ENCODE data around the gene ARHGEF7.

ARHGEF7 gene

DNA sequence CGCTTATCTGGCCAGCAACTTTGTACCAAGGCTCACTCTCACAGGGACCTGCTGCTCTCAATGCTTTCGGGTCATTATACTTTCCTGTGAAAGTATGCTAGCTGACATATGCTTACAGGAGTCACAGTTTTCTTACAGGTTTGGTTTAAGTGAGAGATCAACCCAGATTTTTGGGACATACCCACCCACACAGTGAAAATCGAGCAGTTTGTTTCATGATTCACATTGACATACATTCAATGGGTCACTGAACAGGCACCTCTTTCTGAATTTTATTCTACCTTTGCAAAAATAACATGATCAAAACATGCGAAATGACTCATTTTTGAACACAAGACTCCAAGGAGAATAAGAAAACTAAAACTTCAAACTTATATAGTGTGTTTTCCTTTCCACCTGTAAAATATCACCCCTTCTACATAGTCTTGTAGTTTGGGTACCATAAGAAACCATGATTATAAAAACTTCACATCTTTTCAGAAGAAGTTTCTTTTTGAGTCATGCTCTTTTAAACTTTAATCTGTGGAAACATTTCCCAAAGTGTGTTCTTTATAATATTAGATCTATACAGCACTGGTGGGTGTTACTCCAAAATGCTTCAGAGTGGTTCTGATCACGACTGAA, 161.0 kb downstream of the ARHGEF7 start:
- no peak for DNase-seq (ENCODE audit: low read depth, low spot score)

DNA sequence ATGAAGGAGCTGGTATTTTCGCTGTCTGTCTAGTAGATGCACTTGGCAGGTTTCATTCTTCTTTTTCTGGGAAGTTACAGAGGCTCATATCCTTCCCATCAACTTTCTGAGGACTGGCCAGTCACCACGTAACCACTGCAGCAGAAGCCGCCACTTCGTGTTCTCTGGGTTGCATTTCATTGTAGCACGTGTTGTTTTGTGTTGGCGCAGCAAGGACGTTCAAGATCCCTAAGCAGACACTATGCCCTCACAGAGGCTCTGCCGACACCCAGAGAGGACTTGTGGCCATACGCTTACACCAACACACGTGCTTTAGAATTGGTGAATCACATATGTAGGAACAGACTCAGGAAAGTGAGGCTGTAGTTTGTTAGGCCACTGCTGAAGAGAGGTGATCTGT, 163.1 kb downstream of the ARHGEF7 start:
- DNase-seq (ENCODE audit: low read depth, low spot score), result no peak

DNA sequence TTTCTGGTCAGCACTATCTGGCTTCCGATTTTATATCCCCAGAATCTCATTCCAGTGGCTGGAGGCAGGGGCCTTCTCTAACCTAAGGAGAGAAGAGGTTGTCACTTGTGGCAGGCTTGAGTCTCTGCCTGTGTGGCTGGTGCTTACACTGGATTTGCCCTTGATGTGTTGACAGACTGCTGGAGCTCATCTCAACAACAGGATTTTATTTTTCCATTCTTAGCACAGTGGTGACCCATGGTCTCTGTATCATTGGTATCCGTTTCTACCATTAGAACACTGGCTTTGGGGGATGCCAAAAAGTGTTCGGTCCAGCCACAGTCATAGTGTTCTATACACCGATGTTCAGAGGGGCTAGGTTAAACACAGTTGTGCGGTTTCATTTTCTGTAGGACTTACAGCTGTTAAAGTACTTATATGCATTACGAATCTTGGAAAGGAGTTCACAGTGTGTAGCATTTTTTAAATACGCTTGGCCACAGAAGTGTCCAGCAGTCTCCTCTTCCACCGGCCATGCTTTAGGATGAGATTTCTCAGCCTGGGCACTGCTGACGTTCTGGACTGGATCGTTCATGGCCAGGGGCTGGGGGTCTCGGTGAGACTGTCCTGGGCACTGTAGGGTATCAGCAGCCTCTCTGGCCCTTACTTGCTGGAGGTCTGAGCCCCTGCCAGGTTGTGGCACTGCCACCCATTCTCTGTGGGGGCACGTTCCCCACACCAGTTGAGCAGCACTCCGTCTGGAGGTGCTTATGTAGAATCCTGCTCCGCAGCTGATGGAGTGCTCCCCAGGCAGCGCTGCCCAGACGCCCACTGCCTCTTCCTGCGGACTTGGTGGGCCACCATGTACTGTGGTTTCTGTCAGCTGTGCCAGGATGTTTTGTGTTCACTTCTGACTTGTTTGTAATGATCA, 163.9 kb downstream of the ARHGEF7 start:
- no peak for DNase-seq (ENCODE audit: low read depth, low spot score)

GRCh38 chr13:111280226-111280625, 165.1 kb downstream of the ARHGEF7 start:
- no peak for DNase-seq (ENCODE audit: low read depth, low spot score)

DNA sequence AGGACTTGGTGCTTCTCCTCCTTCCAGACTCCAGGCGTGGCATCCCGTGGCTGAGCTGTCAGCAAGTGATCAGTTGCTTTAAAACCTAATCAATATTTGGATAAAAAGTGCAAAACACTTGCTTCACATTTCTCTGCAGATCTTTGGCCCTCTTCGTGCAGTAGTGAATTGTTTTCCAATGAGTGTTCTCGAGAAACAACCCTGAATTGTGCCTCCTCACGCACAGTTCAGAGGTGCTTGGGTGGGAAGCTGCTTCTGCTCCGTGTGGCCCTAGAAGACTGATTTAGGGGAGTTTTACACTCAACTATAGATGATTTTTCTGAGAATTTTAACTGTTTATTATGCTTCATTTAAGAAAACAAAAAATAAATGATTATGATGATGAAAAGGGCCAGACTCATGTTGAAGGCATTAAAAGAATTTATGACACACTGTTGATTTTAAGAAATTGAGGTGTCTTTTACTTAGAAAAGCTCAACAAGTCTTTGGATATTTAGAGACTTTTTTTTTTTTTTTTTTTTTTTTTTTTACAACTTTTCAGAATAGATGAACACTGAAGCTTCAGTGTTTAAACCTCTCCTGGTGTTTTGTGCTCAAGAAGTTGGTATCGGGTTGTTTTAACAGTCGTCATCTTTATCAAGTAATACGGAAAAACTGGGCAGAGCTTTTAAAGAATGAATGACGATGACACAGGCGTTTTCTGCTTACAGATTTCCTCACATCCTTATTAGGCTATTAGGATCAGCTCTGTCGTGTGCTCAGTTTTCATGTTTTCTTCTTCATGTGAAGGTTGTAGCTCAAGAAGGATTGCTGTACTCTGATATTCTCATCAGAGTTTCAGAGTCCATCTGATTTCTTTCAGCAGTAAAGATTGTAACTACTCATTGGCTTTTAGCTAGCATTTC, 165.8 kb downstream of the ARHGEF7 start:
- DNase-seq (ENCODE audit: low read depth, low spot score), result no peak

DNA sequence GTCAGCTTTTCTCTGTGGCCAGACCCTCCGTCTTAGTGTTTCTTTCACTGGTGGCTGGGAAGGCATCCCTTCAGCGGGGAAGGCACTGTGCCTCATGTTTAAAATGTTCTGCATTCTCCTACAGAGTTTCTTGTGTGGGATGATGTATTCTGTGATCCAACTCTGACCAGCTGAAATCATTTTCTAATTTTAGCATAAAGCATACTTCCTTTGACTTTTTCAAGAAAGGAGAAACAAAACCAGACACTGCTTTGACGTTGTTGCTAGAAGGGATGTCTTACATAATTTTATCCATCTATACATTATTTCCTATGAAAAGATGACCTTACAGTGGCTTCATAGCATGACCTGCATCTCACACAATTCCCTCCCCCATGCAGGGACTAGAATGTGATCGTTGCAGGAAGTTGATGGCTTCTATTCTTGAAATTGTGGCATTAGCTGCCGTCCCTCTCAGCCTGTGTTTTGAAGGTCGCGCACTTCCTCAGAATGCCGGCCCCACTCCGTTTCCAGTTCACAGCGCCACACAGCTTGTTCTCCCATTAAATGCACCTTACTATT, 166.7 kb downstream of the ARHGEF7 start:
- no peak for DNase-seq (ENCODE audit: low read depth, low spot score)

DNA sequence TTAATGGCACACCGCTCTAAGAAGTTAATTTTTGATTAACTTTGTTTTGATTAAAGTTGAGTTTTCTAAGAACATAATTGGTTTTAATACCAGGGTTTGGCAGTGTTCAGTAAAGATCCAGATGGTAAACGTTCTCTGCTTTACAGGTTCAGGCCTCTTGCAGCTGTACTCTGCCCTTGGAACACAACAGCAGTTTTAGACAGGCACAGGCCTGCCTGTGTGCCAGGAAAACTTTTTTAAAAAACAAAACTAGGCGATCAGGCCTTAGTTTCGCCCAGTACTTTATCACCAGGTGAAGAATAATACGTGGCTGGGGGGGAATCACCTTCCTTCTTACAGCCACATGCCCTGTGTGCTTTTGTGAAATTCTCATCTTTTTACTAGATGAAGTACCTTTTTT, 167.3 kb downstream of the ARHGEF7 start:
- no peak for DNase-seq (ENCODE audit: low read depth, low spot score)

DNA sequence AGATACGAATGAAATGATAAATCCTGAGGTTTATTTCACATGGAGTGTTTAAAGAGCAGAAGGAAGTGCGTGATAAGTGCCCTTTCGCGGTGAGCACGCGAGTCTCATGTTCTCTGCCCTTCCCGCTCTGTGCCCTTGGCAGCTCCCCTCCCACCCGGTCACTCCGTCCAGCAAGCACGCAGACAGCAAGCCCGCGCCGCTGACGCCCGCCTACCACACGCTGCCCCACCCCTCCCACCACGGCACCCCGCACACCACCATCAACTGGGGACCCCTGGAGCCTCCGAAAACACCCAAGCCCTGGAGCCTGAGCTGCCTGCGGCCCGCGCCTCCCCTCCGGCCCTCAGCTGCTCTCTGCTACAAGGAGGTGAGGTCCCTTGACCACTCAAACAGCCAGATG, 167.9 kb downstream of the ARHGEF7 start:
- DNase-seq (ENCODE audit: low read depth, low spot score), result no peak

DNA sequence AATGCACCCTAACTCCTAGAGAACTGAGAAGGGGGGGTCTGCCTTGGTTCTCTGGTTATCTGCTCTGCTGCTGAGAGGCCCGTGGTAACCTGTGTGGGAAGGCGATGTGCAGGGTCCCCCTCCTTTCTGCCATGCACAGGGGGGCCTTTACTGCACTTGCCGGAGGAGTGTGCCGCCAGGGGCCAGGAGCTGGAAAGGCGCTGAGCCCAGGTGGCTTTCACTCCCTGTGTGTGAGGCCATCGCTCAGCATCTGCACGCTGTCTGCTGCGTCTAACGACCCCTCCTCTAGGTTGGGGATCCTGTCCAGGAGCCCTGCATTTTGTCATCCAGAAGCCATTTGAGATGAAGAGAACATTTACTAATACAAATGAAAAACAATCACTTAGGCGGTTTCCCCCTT, 168.3 kb downstream of the ARHGEF7 start:
- no peak for DNase-seq (ENCODE audit: low read depth, low spot score)

- DNase-seq (ENCODE audit: low read depth, low spot score), result no peak
Observed at GRCh38 chr13:111283991-111284390, 168.9 kb downstream of the ARHGEF7 start.

DNA sequence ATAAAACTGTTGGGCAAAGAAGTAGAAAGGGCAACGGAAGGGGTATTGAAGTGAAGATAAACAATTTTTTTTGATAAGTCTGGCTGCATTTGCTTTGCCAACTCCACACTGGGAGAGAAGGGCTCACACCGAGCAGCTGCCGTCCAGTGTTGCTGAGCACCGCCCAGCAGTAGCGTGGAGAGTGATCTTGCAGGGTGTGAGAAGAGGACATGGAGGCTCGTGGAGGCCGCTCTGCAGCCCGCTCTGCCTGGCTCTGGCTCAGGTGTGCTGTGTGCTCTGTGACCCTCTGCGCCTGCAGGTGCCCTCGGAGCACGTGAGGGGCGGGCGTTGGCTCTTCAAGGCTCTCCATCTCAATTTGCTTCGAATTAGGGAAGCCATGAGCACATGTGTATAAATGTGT, 169.5 kb downstream of the ARHGEF7 start:
- DNase-seq (ENCODE audit: low read depth, low spot score), result no peak

DNA sequence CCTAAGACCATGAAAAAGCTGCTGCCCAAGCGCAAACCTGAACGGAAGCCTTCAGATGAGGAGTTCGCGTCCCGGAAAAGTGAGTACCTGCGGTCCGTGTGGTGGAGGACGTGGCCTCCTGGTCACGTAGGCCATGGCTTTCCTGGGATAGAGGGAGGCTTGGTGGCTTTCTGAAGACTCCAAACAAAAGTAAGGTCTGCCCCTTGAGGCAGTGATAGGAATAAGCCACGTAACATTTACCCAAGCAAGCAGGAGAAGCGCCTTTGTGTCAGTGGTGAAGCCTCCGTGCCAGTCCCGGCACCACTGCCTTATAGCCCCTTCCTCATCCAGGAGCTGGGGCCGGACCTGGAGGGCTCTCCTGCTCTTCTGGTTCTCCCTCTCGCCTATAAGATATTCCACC, 171.1 kb downstream of the ARHGEF7 start:
- no peak for DNase-seq (ENCODE audit: low read depth, low spot score)

GRCh38 chr13:111286749-111287148, 171.6 kb downstream of the ARHGEF7 start:
- DNase-seq (ENCODE audit: low read depth, low spot score), result no peak

GRCh38 chr13:111287201-111287600, 172.1 kb downstream of the ARHGEF7 start:
- DNase-seq (ENCODE audit: low read depth, low spot score), result no peak

DNA sequence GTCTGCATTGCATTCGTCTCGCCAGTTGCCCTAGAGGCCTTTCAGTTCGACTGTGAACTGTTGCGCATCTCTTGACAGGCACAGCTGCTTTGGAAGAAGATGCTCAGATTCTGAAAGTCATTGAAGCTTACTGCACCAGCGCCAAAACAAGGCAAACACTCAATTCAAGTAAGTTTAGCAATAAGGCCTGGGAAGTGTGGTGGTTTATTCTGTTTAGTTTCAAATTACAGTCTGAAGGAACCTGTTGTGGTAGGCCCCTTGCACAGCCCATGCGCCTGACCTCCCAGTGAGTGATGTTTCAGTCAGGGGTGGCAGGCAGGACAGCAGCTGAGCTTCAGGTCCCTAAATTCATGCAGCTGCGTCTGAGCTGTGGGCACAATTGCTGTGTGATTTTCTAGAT, 173.2 kb downstream of the ARHGEF7 start:
- DNase-seq (ENCODE audit: low read depth, low spot score), result no peak

- DNase-seq (ENCODE audit: low read depth, low spot score), result no peak
Observed at GRCh38 chr13:111289251-111289650, 174.1 kb downstream of the ARHGEF7 start.

DNA sequence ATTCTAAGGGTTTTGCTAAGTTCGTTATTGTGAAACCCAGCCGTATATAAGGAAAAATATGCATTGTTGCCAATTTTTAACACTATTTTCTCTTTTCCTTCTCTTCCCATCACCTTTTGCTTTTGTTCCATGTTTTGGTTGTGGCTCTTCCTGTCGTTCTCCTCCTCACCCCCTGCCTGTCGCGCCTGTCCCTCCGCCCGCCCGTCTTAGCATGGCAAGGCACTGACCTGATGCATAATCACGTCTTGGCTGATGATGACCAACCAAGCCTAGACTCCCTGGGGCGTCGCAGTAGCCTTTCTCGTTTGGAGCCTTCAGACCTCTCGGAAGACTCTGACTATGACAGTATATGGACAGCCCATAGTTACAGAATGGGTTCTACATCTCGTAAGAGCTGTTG, 176.8 kb downstream of the ARHGEF7 start:
- DNase-seq (ENCODE audit: low read depth, low spot score), result no peak

GRCh38 chr13:111292710-111293485, 177.8 kb downstream of the ARHGEF7 start:
- DNase-seq (ENCODE audit: low read depth, low spot score), result no peak

DNA sequence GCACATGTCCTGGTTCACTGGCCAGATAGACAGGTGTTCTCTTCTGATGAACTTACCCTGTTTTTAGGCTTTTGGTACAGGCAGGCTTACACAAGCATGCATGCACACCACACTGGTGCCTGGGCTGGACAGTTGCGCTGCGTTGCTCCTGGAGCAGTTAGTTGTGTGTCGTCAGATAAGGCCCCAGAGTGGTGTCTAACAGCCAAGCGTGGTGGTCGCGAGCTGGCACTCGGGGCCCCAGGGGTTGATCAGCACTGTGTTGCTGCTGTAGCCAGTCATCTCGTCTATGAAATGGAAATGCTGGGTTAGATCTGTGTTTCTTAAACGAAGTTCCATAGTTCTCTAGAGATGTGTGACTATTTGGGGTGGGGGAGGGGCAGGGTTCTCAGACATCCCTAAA, 180.8 kb downstream of the ARHGEF7 start:
- DNase-seq (ENCODE audit: low read depth, low spot score), result no peak

DNA sequence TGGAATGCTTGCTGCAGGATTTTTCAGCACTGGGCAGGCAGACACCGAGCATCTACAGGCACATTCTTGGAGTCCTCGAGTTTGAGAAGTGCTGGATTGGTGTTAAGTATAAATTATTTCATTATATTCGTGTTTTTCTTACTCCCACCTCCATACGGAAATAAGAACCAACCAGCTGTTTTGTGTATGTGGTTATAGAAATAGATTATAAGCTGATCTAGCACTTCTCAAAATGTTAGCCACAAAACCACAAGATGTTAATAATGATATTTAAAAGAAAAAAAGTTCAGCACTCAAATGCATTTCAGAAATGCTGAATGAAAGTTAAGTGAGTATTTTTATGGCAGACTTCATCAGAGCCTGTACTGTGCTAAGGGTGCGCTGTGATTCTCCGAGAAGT, 181.3 kb downstream of the ARHGEF7 start:
- DNase-seq (ENCODE audit: low read depth, low spot score), result no peak
